ENCODE measurements around the gene SIX2. TPM values are rescaled to one million over a fixed set of nuclear protein-coding genes. Genes with fewer than 3 reads are reported as not detected.
A peak's percentile ranks its signal among the peaks of the same experiment; 100 is the strongest.

The SIX2 gene
- total RNA-seq, result under 1 TPM in 2 of 4 donors, not detected in 2; 0.14 to 0.32 TPM

GRCh38 chr2:45009303-45009927, at the start of gene SIX2:
Gene SIX2 (minus strand): TSS chr2:45009452. CDS start chr2:45009110, 342 bp downstream.
- Histone ChIP-seq H3K27me3 (peaks cover 100% of the 10 kb centered on the region), H3K27ac (peak within 1 kb of the TSS; percentile 22 to 64 (median 42)), H3K4me3 (peak within 1 kb of the TSS; percentile 23 to 50 (median 35)), H3K9me3 (no peaks in the 10 kb centered on the region), H3K36me3 (no peaks in the 10 kb centered on the region), H3K4me1 (peaks cover 4 to 52% (median 43%) of the 10 kb centered on the region in 4 donors)
- 0 to 3% methylated on average over 10 to 50 of the region's 61 CpGs for WGBS, 2 donors (ENCODE audit: low coverage in 1 of 2)
- in situ Hi-C loops (cut with MboI; ENCODE audit: low pct_ligation_motif_present in 1 of 4, low pct_unique_long_range_greater_than_20kb in 1 of 4, low sequenced_read_pairs in 3 of 4), result no loop called here
- no peak for TF ChIP-seq CTCF (IDR thresholded peaks at IDR 0.05)
- no peak for TF ChIP-seq EP300 (IDR thresholded peaks at IDR 0.05; ENCODE audit: low read depth)
- TF ChIP-seq POLR2AphosphoS5 (IDR thresholded peaks at IDR 0.05), result no peak
- intact Hi-C loops (cut with DNase I; ENCODE audit: low total_unique reads), result no loop called here
- peak; percentile 71 for DNase-seq

- Histone ChIP-seq H3K27me3 (no peaks in the 10 kb centered on the region), H3K36me3 (no peaks in the 10 kb centered on the region), H3K4me1 (no peaks in the 10 kb centered on the region), H3K27ac (no peak overlapping the region), H3K9me3 (no peaks in the 10 kb centered on the region), H3K4me3 (no peak overlapping the region)
- no peak for DNase-seq
- WGBS, 2 donors (ENCODE audit: low coverage in 1 of 2), result 78% methylated on average over 7 of the region's 7 CpGs; no CpG with 5 or more reads in 1 of the 2 donors
- TF ChIP-seq EP300 (IDR thresholded peaks at IDR 0.05; ENCODE audit: low read depth) (no peak), POLR2A (IDR thresholded peaks at IDR 0.05) (no peak), POLR2AphosphoS5 (IDR thresholded peaks at IDR 0.05) (no peak)
- in situ Hi-C loops (cut with MboI; ENCODE audit: low pct_ligation_motif_present in 1 of 4, low pct_unique_long_range_greater_than_20kb in 1 of 4, low sequenced_read_pairs in 3 of 4), result no loop called here
- intact Hi-C loops (cut with DNase I; ENCODE audit: low total_unique reads), result no loop called here
These were observed 45.9 kb upstream of the SIX2 start for GRCh38 chr2:45055162-45055605.

- intact Hi-C loops (cut with DNase I; ENCODE audit: low total_unique reads), result no loop called here
- Histone ChIP-seq H3K9me3 (no peaks in the 10 kb centered on the region), H3K36me3 (no peaks in the 10 kb centered on the region), H3K27me3 (no peaks in the 10 kb centered on the region), H3K4me1 (no peaks in the 10 kb centered on the region), H3K27ac (no peak overlapping the region), H3K4me3 (no peak overlapping the region)
- in situ Hi-C loops (cut with MboI; ENCODE audit: low pct_ligation_motif_present in 1 of 4, low pct_unique_long_range_greater_than_20kb in 1 of 4, low sequenced_read_pairs in 3 of 4), result no loop called here
- no peak for DNase-seq
- TF ChIP-seq CTCF (IDR thresholded peaks at IDR 0.05) (no peak), POLR2A (IDR thresholded peaks at IDR 0.05) (no peak), EP300 (IDR thresholded peaks at IDR 0.05; ENCODE audit: low read depth) (no peak), POLR2AphosphoS5 (IDR thresholded peaks at IDR 0.05) (no peak)
- WGBS, 2 donors (ENCODE audit: low coverage in 1 of 2), result 77 to 88% methylated on average over 5 to 8 of the region's 8 CpGs
These were observed 44.7 kb upstream of the SIX2 start for GRCh38 chr2:45053966-45054365.

GRCh38 chr2:45052388-45052928, 43.2 kb upstream of the SIX2 start:
- TF ChIP-seq EP300 (IDR thresholded peaks at IDR 0.05; ENCODE audit: low read depth), result no peak
- no peak for TF ChIP-seq POLR2AphosphoS5 (IDR thresholded peaks at IDR 0.05)
- TF ChIP-seq POLR2A (IDR thresholded peaks at IDR 0.05), result no peak
- TF ChIP-seq CTCF (IDR thresholded peaks at IDR 0.05), result no peak
- DNase-seq, result no peak
- Histone ChIP-seq H3K9me3 (no peaks in the 10 kb centered on the region), H3K36me3 (no peaks in the 10 kb centered on the region), H3K27ac (no peak overlapping the region), H3K4me1 (no peaks in the 10 kb centered on the region), H3K4me3 (no peak overlapping the region), H3K27me3 (no peaks in the 10 kb centered on the region)
- 90 to 100% methylated on average over 3 to 5 of the region's 5 CpGs for WGBS, 2 donors (ENCODE audit: low coverage in 1 of 2)
- intact Hi-C loops (cut with DNase I; ENCODE audit: low total_unique reads), result no loop called here
- in situ Hi-C loops (cut with MboI; ENCODE audit: low pct_ligation_motif_present in 1 of 4, low pct_unique_long_range_greater_than_20kb in 1 of 4, low sequenced_read_pairs in 3 of 4), result no loop called here
